GM23338 (cell line): ENCODE data around the gene AGPAT3. TPM values are rescaled to one million over a fixed set of nuclear protein-coding genes. Genes with fewer than 3 reads are reported as not detected.

Experiments used
- ATAC-seq: fragments of 200-7000 bp; cut with Tn5 transposase; 3 replicates; pipeline ENCODE4 v1.9.1; 2020
- DNase-seq: peaks from one replicate; pipeline ENCODE4 v3.0.0-alpha.2; 2015; ENCODE audit warnings: low spot score
- H2AFZ ChIP-seq: fragments of 200-600 bp; sonication (generic); 2 replicates; pipeline ENCODE4 v1.8.0; 2016; ENCODE audit warnings: antibody characterized with exemption, mild to moderate bottlenecking, moderate library complexity
- H3F3A ChIP-seq: fragments of 200-600 bp; sonication (generic); replicated peaks from 2 replicates; pipeline ENCODE4 v1.8.0; 2017; ENCODE audit warnings: antibody characterized with exemption, mixed run types, low read depth
- H3K27ac ChIP-seq: fragments of 200-600 bp; sonication (generic); 2 replicates; pipeline ENCODE4 v1.6.1; 2016; ENCODE audit warnings: low read depth
- H3K27me3 ChIP-seq: fragments of 200-600 bp; sonication (generic); 2 replicates; pipeline ENCODE4 v1.8.0; 2016; ENCODE audit warnings: mild to moderate bottlenecking, mixed run types, moderate library complexity; ENCODE audit not compliant: insufficient read depth
- H3K36me3 ChIP-seq: fragments of 200-600 bp; sonication (generic); 2 replicates; pipeline ENCODE4 v1.8.0; 2016; ENCODE audit warnings: mild to moderate bottlenecking; ENCODE audit not compliant: insufficient read depth
- H3K4me1 ChIP-seq: fragments of 200-600 bp; sonication (generic); 2 replicates; pipeline ENCODE4 v1.8.0; 2016; ENCODE audit warnings: mild to moderate bottlenecking, moderate library complexity; ENCODE audit not compliant: insufficient read depth
- H3K4me2 ChIP-seq: fragments of 200-600 bp; sonication (generic); 2 replicates; pipeline ENCODE4 v1.7.1; 2017; ENCODE audit warnings: mixed run types
- H3K4me3 ChIP-seq: fragments of 200-600 bp; sonication (generic); 2 replicates; pipeline ENCODE4 v1.6.1; 2016; ENCODE audit warnings: mixed run types
- H3K79me2 ChIP-seq: fragments of 200-600 bp; sonication (generic); replicated peaks from 2 replicates; pipeline ENCODE4 v1.8.0; 2017; ENCODE audit warnings: mild to moderate bottlenecking; ENCODE audit not compliant: insufficient read depth
- H3K9me2 ChIP-seq: fragments of 200-600 bp; sonication (generic); 2 replicates; pipeline ENCODE4 v1.8.0; 2017; ENCODE audit not compliant: insufficient read depth
- H4K20me1 ChIP-seq: fragments of 200-600 bp; sonication (generic); replicated peaks from 2 replicates; pipeline ENCODE4 v1.8.0; 2017; ENCODE audit warnings: mild to moderate bottlenecking; ENCODE audit not compliant: insufficient read depth
- H3K27ac Mint-ChIP-seq: 2 replicates; pipeline ENCODE4 v1.8.0; 2020; ENCODE audit warnings: inconsistent platforms, mild to moderate bottlenecking, moderate library complexity, mixed read lengths
- H3K27me3 Mint-ChIP-seq: 3 replicates; pipeline ENCODE4 v1.8.0; 2022; ENCODE audit warnings: low read depth, mild to moderate bottlenecking, moderate library complexity, mixed read lengths, inconsistent platforms; ENCODE audit not compliant: insufficient read depth, poor library complexity
- H3K36me3 Mint-ChIP-seq: 3 replicates; pipeline ENCODE4 v1.8.0; 2021; ENCODE audit warnings: low read depth, mild to moderate bottlenecking, inconsistent platforms, moderate library complexity, mixed read lengths
- H3K4me1 Mint-ChIP-seq: 3 replicates; pipeline ENCODE4 v1.8.0; 2020; ENCODE audit warnings: mild to moderate bottlenecking, inconsistent platforms, mixed read lengths
- H3K4me3 Mint-ChIP-seq: 3 replicates; pipeline ENCODE4 v1.8.0; 2021; ENCODE audit warnings: moderate library complexity, mild to moderate bottlenecking, inconsistent platforms, mixed read lengths
- H3K9me3 Mint-ChIP-seq: 3 replicates; pipeline ENCODE4 v1.8.0; 2020; ENCODE audit warnings: moderate library complexity, mild to moderate bottlenecking, inconsistent platforms, mixed read lengths
- ETS1 ChIP-seq: IDR thresholded peaks from 2 replicates; pipeline ENCODE4 v1.6.1; 2016; ENCODE audit warnings: antibody characterized with exemption
- EZH2phosphoT487 ChIP-seq: fragments of 200-600 bp; sonication (generic); IDR thresholded peaks from one replicate; pipeline ENCODE4 v1.8.1; 2018; ENCODE audit warnings: antibody characterized with exemption; ENCODE audit not compliant: unreplicated experiment
- NANOG ChIP-seq: IDR thresholded peaks from 2 replicates; pipeline ENCODE4 v1.6.1; 2016; ENCODE audit warnings: antibody characterized with exemption, borderline replicate concordance
- POLR2AphosphoS5 ChIP-seq: IDR thresholded peaks from 2 replicates; pipeline ENCODE4 v1.6.1; 2016; ENCODE audit warnings: antibody characterized with exemption, low read depth
- ZNF331 ChIP-seq: fragments of 250-450 bp; sonication (Bioruptor Pico); IDR thresholded peaks from 2 replicates; pipeline ENCODE4 v1.5.0; 2020; ENCODE audit warnings: low read depth, mild to moderate bottlenecking, moderate library complexity
- polyA plus RNA-seq: library from polyadenylated mRNA; unstranded; fragments of >200 nt; fragmentation: Nextera tagmentation; extraction: Ambion mirVana; gene quantifications from 2 replicates; pipeline ENCODE4 v1.2.1, GENCODE V29; 2016
- total RNA-seq: library from RNA; depleted of rRNA; stranded (reverse); fragments of >200 nt; shearing (Covaris generic); gene quantifications from 2 replicates; pipeline ENCODE4 v1.2.3, GENCODE V29; 2014

Gene AGPAT3
- total and polyA plus RNA-seq, 2 experiments from 2014 or later = 2.1 to 6.1 TPM

GRCh38 chr21:43873673-43874072 is 8.7 kb downstream of the AGPAT3 start:
- H3K4me3 Mint-ChIP-seq = no peak overlapping the region
- ATAC-seq = no peak
- Histone ChIP-seq H4K20me1 (no peaks in the 10 kb centered on the region), H3K79me2 (no peaks in the 10 kb centered on the region), H3K27me3 (no peaks in the 10 kb centered on the region), H3K4me3 (no peak overlapping the region), H3K36me3 (no peaks in the 10 kb centered on the region), H3K27ac (no peak overlapping the region), H3K4me1 (no peaks in the 10 kb centered on the region), H3K4me2 (no peak overlapping the region), H3F3A (no peaks in the 10 kb centered on the region), H3K9me2 (no peaks in the 10 kb centered on the region), H2AFZ (no peak overlapping the region)
- TF ChIP-seq ZNF331 (CRISPR knock-in tag) (no peak), EZH2phosphoT487 (no peak)
- H3K27me3 Mint-ChIP-seq = peaks cover 4% of the 10 kb centered on the region
- no peak overlapping the region for H3K27ac Mint-ChIP-seq
- H3K36me3 Mint-ChIP-seq = no peaks in the 10 kb centered on the region
- H3K4me1 Mint-ChIP-seq = peaks cover 5% of the 10 kb centered on the region; the same call in 1 of the 3 replicates
- H3K9me3 Mint-ChIP-seq = peaks cover 8% of the 10 kb centered on the region; the same call in 2 of the 3 replicates
- no peak for DNase-seq

- H3K9me2 ChIP-seq = no peaks in the 10 kb centered on the region
- no peaks in the 10 kb centered on the region for H3F3A ChIP-seq
- H3K79me2 ChIP-seq = no peaks in the 10 kb centered on the region
- H3K27ac ChIP-seq = no peak overlapping the region
- no peak overlapping the region for H3K4me3 ChIP-seq
- no peaks in the 10 kb centered on the region for H3K36me3 ChIP-seq
- no peak overlapping the region for H3K4me2 ChIP-seq
- Mint-ChIP-seq H3K27me3 (peaks cover 4% of the 10 kb centered on the region), H3K4me3 (no peak overlapping the region), H3K27ac (no peak overlapping the region), H3K4me1 (peaks cover 5% of the 10 kb centered on the region; the same call in 1 of the 3 replicates), H3K9me3 (peaks cover 8% of the 10 kb centered on the region; the same call in 2 of the 3 replicates), H3K36me3 (no peaks in the 10 kb centered on the region)
- TF ChIP-seq POLR2AphosphoS5 = no peak
- H3K27me3 ChIP-seq = no peaks in the 10 kb centered on the region
- H3K4me1 ChIP-seq = no peaks in the 10 kb centered on the region
- no peak for DNase-seq
- ATAC-seq = no peak
- H2AFZ ChIP-seq = no peak overlapping the region
- H4K20me1 ChIP-seq = no peaks in the 10 kb centered on the region
Measured at GRCh38 chr21:43874085-43874805, 9.2 kb downstream of the AGPAT3 start.

- peaks cover 8% of the 10 kb centered on the region; the same call in 2 of the 3 replicates for H3K9me3 Mint-ChIP-seq
- Histone ChIP-seq H3K27me3 (no peaks in the 10 kb centered on the region), H3F3A (no peaks in the 10 kb centered on the region), H3K27ac (no peak overlapping the region), H3K4me2 (no peak overlapping the region), H3K79me2 (no peaks in the 10 kb centered on the region), H4K20me1 (no peaks in the 10 kb centered on the region), H3K4me3 (no peak overlapping the region), H3K4me1 (no peaks in the 10 kb centered on the region), H2AFZ (no peak overlapping the region), H3K9me2 (no peaks in the 10 kb centered on the region), H3K36me3 (no peaks in the 10 kb centered on the region)
- TF ChIP-seq ETS1 (no peak), NANOG (no peak)
- no peak overlapping the region for H3K4me3 Mint-ChIP-seq
- no peak for DNase-seq
- H3K27me3 Mint-ChIP-seq = peaks cover 4% of the 10 kb centered on the region
- no peaks in the 10 kb centered on the region for H3K36me3 Mint-ChIP-seq
- ATAC-seq = no peak
- H3K4me1 Mint-ChIP-seq = no peaks in the 10 kb centered on the region
- no peak overlapping the region for H3K27ac Mint-ChIP-seq
Measured at GRCh38 chr21:43876605-43877004, 11.6 kb downstream of the AGPAT3 start.
